GM12891 (cell line): Measurements from ENCODE around the gene GAD1.

Experiments
- POLR2A ChIP-seq: IDR thresholded peaks from 2 replicates; pipeline ENCODE4 v1.6.1; 2011; ENCODE audit warnings: low read depth, low read length, control low read depth
- POLR2AphosphoS5 ChIP-seq: IDR thresholded peaks from 2 replicates; pipeline ENCODE4 v1.6.1; 2011; ENCODE audit warnings: low read depth, low read length, control low read depth
- POU2F2 ChIP-seq: IDR thresholded peaks from 2 replicates; pipeline ENCODE4 v1.6.1; 2011; ENCODE audit warnings: low read depth, mild to moderate bottlenecking, control low read depth, low read length, moderate library complexity
- TAF1 ChIP-seq: IDR thresholded peaks from 2 replicates; pipeline ENCODE4 v1.6.1; 2011; ENCODE audit warnings: low read depth, low read length, control low read depth

DNA sequence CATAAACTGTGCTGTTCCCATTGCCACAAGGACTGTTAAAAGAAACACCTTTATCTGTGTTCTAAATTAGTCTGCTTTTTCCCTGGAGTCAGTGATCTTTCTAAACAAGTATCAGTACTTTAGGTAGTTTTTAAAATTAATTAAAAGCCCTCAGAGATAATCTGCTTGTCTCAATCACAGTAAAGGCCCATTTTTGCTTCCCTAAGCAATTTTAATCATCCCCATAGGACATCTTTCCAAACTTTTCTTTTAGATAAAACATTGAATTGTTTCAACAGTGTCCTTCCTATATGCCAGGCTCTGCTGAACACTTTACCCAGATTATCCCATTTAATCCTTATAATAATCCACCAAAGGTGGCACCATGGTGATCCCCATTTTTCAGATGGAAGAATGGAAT, 42.6 kb upstream of the GAD1 start:
- TF ChIP-seq POLR2A: no peak
- no peak for TF ChIP-seq TAF1
- no peak for TF ChIP-seq POLR2AphosphoS5
- TF ChIP-seq POU2F2: no peak
